Endometrial microvascular endothelial cells (primary cell): Measurements from ENCODE around the gene GLT6D1. TPM values are rescaled to one million over a fixed set of nuclear protein-coding genes. Genes with fewer than 3 reads are reported as not detected.
"Not testable (repeated sequence)": the region's sequence is repeated elsewhere in the genome, so short reads cannot be mapped to it uniquely, and the experiment has no call there.

ENCODE experiments used
- in situ Hi-C: cut with HindIII; loops from 2 replicates; pipeline ENCODE4 v1.10.0; 2017; ENCODE audit warnings: low sequenced_read_pairs, low pct_unique_long_range_greater_than_20kb; ENCODE audit errors: inconsistent ontology term
- total RNA-seq: library from RNA; depleted of rRNA; stranded (reverse); fragments of >200 nt; gene quantifications from one replicate; pipeline ENCODE4 v1.2.3, GENCODE V29; 2015; ENCODE audit errors: inconsistent ontology term

The GLT6D1 gene
- not detected for total RNA-seq

GRCh38 chr9:135639196-135639595 lies at the start of gene GLT6D1:
Gene GLT6D1, minus strand, starts transcription at chr9:135639540. Its CDS starts 353 bp downstream, at chr9:135639187.
- in situ Hi-C loops = no loop called here

GRCh38 chr9:135689011-135689410 lies 49.7 kb upstream of the GLT6D1 start:
- in situ Hi-C loops = no loop called here

GRCh38 chr9:135687216-135687615 lies 47.9 kb upstream of the GLT6D1 start:
- in situ Hi-C loops = no loop called here

- in situ Hi-C loops = no loop called here
Measured at GRCh38 chr9:135684691-135685090, 45.4 kb upstream of the GLT6D1 start.

GRCh38 chr9:135683401-135684034 lies 44.2 kb upstream of the GLT6D1 start:
- in situ Hi-C loops = no loop called here

- in situ Hi-C loops = no loop called here
Measured at GRCh38 chr9:135681161-135681560, 41.8 kb upstream of the GLT6D1 start.

GRCh38 chr9:135680056-135680455 lies 40.7 kb upstream of the GLT6D1 start:
- in situ Hi-C loops = no loop called here

- in situ Hi-C loops = no loop called here
Measured at GRCh38 chr9:135678236-135679017, 39.1 kb upstream of the GLT6D1 start.

- in situ Hi-C loops = no loop called here
Measured at GRCh38 chr9:135677641-135678168, 38.4 kb upstream of the GLT6D1 start.

GRCh38 chr9:135676891-135677290 lies 37.6 kb upstream of the GLT6D1 start:
- in situ Hi-C loops = no loop called here

- in situ Hi-C loops = no loop called here
Measured at GRCh38 chr9:135674977-135675376, 35.6 kb upstream of the GLT6D1 start.

- in situ Hi-C loops = no loop called here
Measured at GRCh38 chr9:135673941-135674340, 34.6 kb upstream of the GLT6D1 start.

- in situ Hi-C loops = not testable (repeated sequence)
Measured at GRCh38 chr9:135672786-135673185, 33.4 kb upstream of the GLT6D1 start.

GRCh38 chr9:135671591-135672041 lies 32.3 kb upstream of the GLT6D1 start:
- in situ Hi-C loops = no loop called here

GRCh38 chr9:135670721-135671590 lies 31.6 kb upstream of the GLT6D1 start:
- in situ Hi-C loops = no loop called here

GRCh38 chr9:135669616-135670285 lies 30.4 kb upstream of the GLT6D1 start:
- in situ Hi-C loops = no loop called here

- in situ Hi-C loops = not testable (repeated sequence)
Measured at GRCh38 chr9:135669018-135669417, 29.7 kb upstream of the GLT6D1 start.

- in situ Hi-C loops = no loop called here
Measured at GRCh38 chr9:135667463-135668001, 28.2 kb upstream of the GLT6D1 start.
